Sigmoid colon (tissue), 7 donors: ENCODE data around the gene ATP2B1. TPM values are rescaled to one million over a fixed set of nuclear protein-coding genes. Genes with fewer than 3 reads are reported as not detected.

ENCODE experiments used
- DNase-seq: peaks from one replicate; pipeline ENCODE4 v3.0.0-alpha.2; 2019
- H3K27ac ChIP-seq, 4 donors: fragments of 200-600 bp; sonication (generic); one replicate each; pipeline ENCODE4 v1.5.1; 2016 to 2019; ENCODE audit warnings: mild to moderate bottlenecking in 1 of 4
- H3K27me3 ChIP-seq, 3 donors: fragments of 200-600 bp; sonication (generic); one replicate each; pipeline ENCODE4 v1.5.1; 2019; ENCODE audit warnings: mild to moderate bottlenecking in 1 of 3
- H3K36me3 ChIP-seq, 4 donors: fragments of 200-600 bp; sonication (generic); one replicate each; pipeline ENCODE4 v1.5.1; 2016 to 2019
- H3K4me1 ChIP-seq, 4 donors: fragments of 200-600 bp; sonication (generic); one replicate each; pipeline ENCODE4 v1.5.1; 2017 to 2019
- H3K4me3 ChIP-seq, 4 donors: fragments of 200-600 bp; sonication (generic); one replicate each; pipeline ENCODE4 v1.5.1; 2017 to 2019; ENCODE audit warnings: mild to moderate bottlenecking in 2 of 4, moderate library complexity in 1 of 4
- H3K9me3 ChIP-seq, 4 donors: fragments of 200-600 bp in 3 of 4; sonication (generic) in 3 of 4; one replicate each; pipeline versions ENCODE4 v1.5.1 to v1.6.1; 2013 to 2019
- CTCF ChIP-seq, 4 experiments: fragments of 450-650 bp in 3 of 4; fragments of 200-600 bp in 1 of 4; IDR thresholded peaks; one replicate each; pipeline ENCODE4 v1.5.1; 2016 to 2019; ENCODE audit warnings: antibody characterized with exemption in 4 of 4, mild to moderate bottlenecking in 3 of 4, moderate library complexity in 2 of 4
- EP300 ChIP-seq, 4 donors: sonication (generic); formaldehyde crosslinking; IDR thresholded peaks; one replicate each; pipeline ENCODE4 v1.6.1; 2017; ENCODE audit warnings: antibody characterized with exemption in 4 of 4
- POLR2A ChIP-seq, 2 donors: fragments of 450-650 bp; IDR thresholded peaks; one replicate each; pipeline ENCODE4 v1.6.1; 2016; ENCODE audit warnings: antibody characterized with exemption in 2 of 2, mild to moderate bottlenecking in 2 of 2, moderate library complexity in 2 of 2
- POLR2AphosphoS5 ChIP-seq, 4 donors: sonication (generic); formaldehyde crosslinking; IDR thresholded peaks; one replicate each; pipeline ENCODE4 v1.6.1; 2017; ENCODE audit warnings: antibody characterized with exemption in 4 of 4
- WGBS, 2 donors: extraction: QIAGEN DNeasy Blood & Tissue Kit; methylation state at CpG; one replicate each; pipeline ENCODE4 v1.1.7; 2013; 5-methylcytosine and 5-hydroxymethylcytosine counted together
- intact Hi-C: fragments of 100-400 bp; cut with DNase I; formaldehyde crosslinking; loops from one replicate; pipeline ENCODE4 v1.15.1; 2023
- polyA plus RNA-seq, 3 donors: library from polyadenylated mRNA; stranded (reverse); fragments of 200-250 nt; gene quantifications; one replicate each; pipeline ENCODE4 v1.2.3, GENCODE V29; 2013
- total RNA-seq, 4 donors: library from RNA; depleted of rRNA; stranded (reverse); fragments of >200 nt; gene quantifications; one replicate each; pipeline ENCODE4 v1.1.0, GENCODE V29; 2016
- donor health status: healthy with polysubstance abuse.
- donor health status: Bipolar disorder and iron deficiency.
- donor health status: healthy.

The ATP2B1 gene
- total and polyA plus RNA-seq, 7 donors, result 4.8 to 39.1 (median 27.6) TPM

- intact Hi-C loops, result no loop called here
- WGBS, 2 donors, result 65 to 67% methylated on average over 2 of the region's 2 CpGs
- no peaks in the 10 kb centered on the region for H3K27me3 ChIP-seq
- H3K9me3 ChIP-seq, result peaks cover 0 to 4% (median 2%) of the 10 kb centered on the region in 4 donors
- TF ChIP-seq EP300 (IDR thresholded peaks at IDR 0.05), result no peak
- no peak for TF ChIP-seq POLR2A (IDR thresholded peaks at IDR 0.05)
- TF ChIP-seq CTCF (IDR thresholded peaks at IDR 0.05), result no peak
- TF ChIP-seq POLR2AphosphoS5 (IDR thresholded peaks at IDR 0.05), result no peak
- no peak for DNase-seq
- H3K27ac ChIP-seq, result no peak overlapping the region
- H3K36me3 ChIP-seq, result no peaks in the 10 kb centered on the region
- no peak overlapping the region for H3K4me3 ChIP-seq
- no peaks in the 10 kb centered on the region for H3K4me1 ChIP-seq
These were observed 33.8 kb upstream of the ATP2B1 start for GRCh38 chr12:89742337-89743022.

GRCh38 chr12:89740943-89741342 lies 32.3 kb upstream of the ATP2B1 start:
- H3K4me3 ChIP-seq, result no peak overlapping the region
- no peak for DNase-seq
- H3K4me1 ChIP-seq, result no peaks in the 10 kb centered on the region
- TF ChIP-seq EP300 (IDR thresholded peaks at IDR 0.05) (no peak), POLR2A (IDR thresholded peaks at IDR 0.05) (no peak), CTCF (IDR thresholded peaks at IDR 0.05) (no peak), POLR2AphosphoS5 (IDR thresholded peaks at IDR 0.05) (no peak)
- no peaks in the 10 kb centered on the region for H3K27me3 ChIP-seq
- no peaks in the 10 kb centered on the region for H3K36me3 ChIP-seq
- no peak overlapping the region for H3K27ac ChIP-seq
- H3K9me3 ChIP-seq, result peaks cover 0 to 4% (median 2%) of the 10 kb centered on the region in 4 donors
- 96 to 97% methylated on average over 2 of the region's 2 CpGs for WGBS, 2 donors
- intact Hi-C loops, result no loop called here

GRCh38 chr12:89736995-89737394 lies 28.4 kb upstream of the ATP2B1 start:
- no peak overlapping the region for H3K4me3 ChIP-seq
- 75 to 81% methylated on average over 1 of the region's 1 CpG for WGBS, 2 donors

GRCh38 chr12:89733579-89734201 lies 25.1 kb upstream of the ATP2B1 start:
- 55 to 77% methylated on average over 5 of the region's 5 CpGs for WGBS, 2 donors
- Histone ChIP-seq H3K27me3 (no peaks in the 10 kb centered on the region), H3K4me3 (no peak overlapping the region), H3K4me1 (peaks cover 0 to 19% (median 6%) of the 10 kb centered on the region in 4 donors), H3K9me3 (peaks cover 0 to 5% (median 0%) of the 10 kb centered on the region in 4 donors), H3K27ac (no peak overlapping the region), H3K36me3 (no peaks in the 10 kb centered on the region)
- no peak for TF ChIP-seq POLR2AphosphoS5 (IDR thresholded peaks at IDR 0.05)
- TF ChIP-seq CTCF (IDR thresholded peaks at IDR 0.05), result no peak
- TF ChIP-seq EP300 (IDR thresholded peaks at IDR 0.05), result no peak
- TF ChIP-seq POLR2A (IDR thresholded peaks at IDR 0.05), result no peak
- intact Hi-C loops, result no loop called here
- no peak for DNase-seq

More at GRCh38 chr12:89736995-89737394, 28.4 kb upstream of the ATP2B1 start:
- Histone ChIP-seq H3K9me3 (peaks cover 0 to 5% (median 4%) of the 10 kb centered on the region in 4 donors), H3K36me3 (no peaks in the 10 kb centered on the region), H3K27me3 (no peaks in the 10 kb centered on the region), H3K27ac (no peak overlapping the region), H3K4me1 (peaks cover 0 to 11% (median 4%) of the 10 kb centered on the region in 4 donors)
- intact Hi-C loops, result no loop called here
- TF ChIP-seq CTCF (IDR thresholded peaks at IDR 0.05) (no peak), EP300 (IDR thresholded peaks at IDR 0.05) (no peak)
- no peak for DNase-seq
